Activated T-cell treated with anti-CD3 and anti-CD28 coated beads, Interleukin-2, amount 50 U/mL, for 72 hours (primary cell): ENCODE results near the gene NPC2. TPM values are rescaled to one million over a fixed set of nuclear protein-coding genes. Genes with fewer than 3 reads are reported as not detected.

ENCODE experiments used
- ATAC-seq, 2 donors: fragments of 150-1000 bp; cut with Tn5 transposase; replicated peaks in 1 of 2; 2 replicates each; pipeline ENCODE4 v1.10.0; 2021; ENCODE audit warnings: moderate library complexity in 2 of 2, mild to moderate bottlenecking in 1 of 2
- DNase-seq, 2 donors: peaks; one replicate each; pipeline ENCODE4 v3.0.0; 2021 to 2022; ENCODE audit warnings: mixed read lengths in 1 of 2
- H3K27ac Mint-ChIP-seq: one replicate; pipeline ENCODE4 v1.8.0; 2022; ENCODE audit warnings: mild to moderate bottlenecking, moderate library complexity, mixed read lengths
- H3K27me3 Mint-ChIP-seq: one replicate; pipeline ENCODE4 v1.8.0; 2022; ENCODE audit warnings: low read depth, mixed read lengths
- H3K36me3 Mint-ChIP-seq, 2 donors: one replicate each; pipeline ENCODE4 v1.8.0; 2022; ENCODE audit warnings: mixed read lengths in 2 of 2, mild to moderate bottlenecking in 1 of 2; ENCODE audit not compliant: insufficient read depth in 2 of 2
- H3K4me1 Mint-ChIP-seq: one replicate; pipeline ENCODE4 v1.8.0; 2022; ENCODE audit warnings: low read depth, mixed read lengths
- H3K4me3 Mint-ChIP-seq, 2 donors: one replicate each; pipeline ENCODE4 v1.8.0; 2022; ENCODE audit warnings: mild to moderate bottlenecking in 2 of 2, mixed read lengths in 2 of 2, moderate library complexity in 2 of 2
- H3K9me3 Mint-ChIP-seq, 2 donors: one replicate each; pipeline ENCODE4 v1.8.0; 2022; ENCODE audit warnings: mixed read lengths in 2 of 2
- total RNA-seq, 2 donors: library from RNA; stranded (reverse); gene quantifications; one replicate each; pipeline ENCODE4 v1.2.3, GENCODE V29; 2022

NPC2 gene
- total RNA-seq, 2 donors from 2014 or later, result 27.1 to 35.4 TPM

DNA sequence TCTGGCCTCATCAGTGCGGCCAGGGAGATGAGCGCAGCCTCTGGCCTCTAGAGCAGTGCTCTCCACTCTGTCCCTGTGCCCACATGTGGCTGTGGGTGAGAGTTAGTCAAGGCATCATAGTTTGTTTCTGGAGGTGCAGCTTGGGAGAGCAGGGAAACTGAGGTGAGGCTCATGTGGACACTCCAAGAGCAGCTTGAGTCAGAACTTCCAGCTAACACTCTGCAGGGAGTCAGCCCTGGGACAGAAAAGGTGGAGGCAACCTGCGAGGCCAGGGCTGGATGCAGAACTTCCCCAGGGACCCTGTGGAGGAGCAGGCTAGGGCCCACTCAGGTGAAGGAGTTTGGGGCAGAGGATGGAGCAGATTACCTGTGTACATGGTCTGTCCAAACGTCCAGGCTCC, 11.3 kb upstream of the NPC2 start:
- Mint-ChIP-seq H3K36me3 (no peaks in the 10 kb centered on the region), H3K4me1 (no peaks in the 10 kb centered on the region), H3K4me3 (no peak overlapping the region), H3K27ac (no peak overlapping the region), H3K9me3 (no peaks in the 10 kb centered on the region), H3K27me3 (no peaks in the 10 kb centered on the region)
- DNase-seq (no peak), ATAC-seq (no peak)

GRCh38 chr14:74503938-74504335, 10.8 kb upstream of the NPC2 start:
- Mint-ChIP-seq H3K27me3 (no peaks in the 10 kb centered on the region), H3K9me3 (no peaks in the 10 kb centered on the region), H3K4me3 (no peak overlapping the region), H3K4me1 (no peaks in the 10 kb centered on the region), H3K36me3 (no peaks in the 10 kb centered on the region), H3K27ac (no peak overlapping the region)
- ATAC-seq, result no peak
- no peak for DNase-seq

- ATAC-seq, result no peak
- DNase-seq, result no peak
- Mint-ChIP-seq H3K27ac (no peak overlapping the region), H3K9me3 (no peaks in the 10 kb centered on the region), H3K36me3 (no peaks in the 10 kb centered on the region), H3K4me3 (no peak overlapping the region), H3K4me1 (no peaks in the 10 kb centered on the region), H3K27me3 (no peaks in the 10 kb centered on the region)
These were observed 10.3 kb upstream of the NPC2 start for GRCh38 chr14:74503291-74503937.

DNA sequence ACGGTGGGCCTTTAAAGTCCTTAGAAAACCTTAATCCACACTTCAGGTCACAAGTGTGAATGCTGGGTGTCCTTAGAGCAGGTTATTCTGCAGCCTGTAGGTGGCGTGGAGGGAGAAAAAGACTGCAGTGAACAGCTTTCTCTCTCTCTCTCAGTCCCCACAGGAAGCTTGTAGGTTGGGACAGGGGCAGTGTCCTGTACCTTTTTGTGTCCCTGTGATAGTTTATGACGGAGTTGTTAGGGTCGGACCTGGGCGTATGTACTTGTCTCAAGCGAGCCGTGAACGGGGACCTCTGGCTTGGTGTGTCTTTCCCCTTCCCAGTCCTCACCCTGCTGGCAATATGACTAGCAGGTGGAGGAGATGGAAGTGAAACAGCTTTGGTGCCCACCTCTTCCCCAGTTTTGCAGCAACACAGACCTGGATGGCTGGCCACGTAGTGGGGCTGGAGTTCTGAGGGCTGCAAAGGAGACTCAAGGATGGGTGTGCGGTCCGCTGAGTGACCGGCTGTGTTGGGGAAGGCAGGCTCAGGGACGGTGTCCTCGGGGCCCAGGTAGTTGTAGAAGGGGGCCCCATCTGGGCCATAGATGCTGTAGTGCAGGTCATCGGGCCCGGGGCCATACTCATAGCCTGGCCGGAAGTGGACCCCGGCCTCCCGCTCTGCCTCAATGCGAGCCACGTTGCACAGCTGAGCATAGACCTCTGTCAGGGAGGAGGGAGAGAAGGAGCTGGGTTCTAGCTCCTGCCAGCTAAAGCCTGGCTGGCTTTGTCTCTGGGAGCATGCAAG, 9.3 kb upstream of the NPC2 start:
- no peak overlapping the region for H3K4me3 Mint-ChIP-seq
- H3K27ac Mint-ChIP-seq, result no peak overlapping the region
- DNase-seq (no peak), ATAC-seq (no peak)
- H3K4me1 Mint-ChIP-seq, result no peaks in the 10 kb centered on the region
- no peaks in the 10 kb centered on the region for H3K36me3 Mint-ChIP-seq
- no peaks in the 10 kb centered on the region for H3K9me3 Mint-ChIP-seq
- no peaks in the 10 kb centered on the region for H3K27me3 Mint-ChIP-seq

DNA sequence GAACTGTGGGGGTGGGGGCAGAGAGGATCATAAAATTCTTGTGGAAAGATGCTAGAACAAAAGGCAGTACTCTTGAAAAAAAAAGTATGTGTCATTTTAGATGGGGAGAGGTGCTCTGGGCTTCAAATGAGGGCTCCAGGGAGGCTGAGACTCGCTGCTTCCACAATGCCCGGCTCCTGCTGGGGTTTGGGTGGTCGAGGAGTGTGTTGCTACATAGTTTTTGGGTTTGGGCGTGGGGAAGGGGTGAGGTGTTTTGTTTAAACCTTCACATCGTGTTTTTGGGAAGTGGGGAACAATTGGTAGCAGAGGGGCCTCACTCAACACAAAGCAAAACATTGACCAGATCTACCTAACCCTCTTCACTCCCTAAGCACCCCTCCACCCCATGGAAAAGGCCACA, 8.6 kb upstream of the NPC2 start:
- Mint-ChIP-seq H3K9me3 (no peaks in the 10 kb centered on the region), H3K4me3 (no peak overlapping the region), H3K27me3 (no peaks in the 10 kb centered on the region), H3K4me1 (no peaks in the 10 kb centered on the region), H3K27ac (no peak overlapping the region), H3K36me3 (no peaks in the 10 kb centered on the region)
- no peak for DNase-seq
- no peak for ATAC-seq

- Mint-ChIP-seq H3K9me3 (no peaks in the 10 kb centered on the region), H3K4me3 (no peak overlapping the region), H3K36me3 (no peaks in the 10 kb centered on the region), H3K4me1 (no peaks in the 10 kb centered on the region), H3K27ac (no peak overlapping the region), H3K27me3 (no peaks in the 10 kb centered on the region)
- ATAC-seq, result no peak
- no peak for DNase-seq
These were observed 8.1 kb upstream of the NPC2 start for GRCh38 chr14:74501135-74501614.

DNA sequence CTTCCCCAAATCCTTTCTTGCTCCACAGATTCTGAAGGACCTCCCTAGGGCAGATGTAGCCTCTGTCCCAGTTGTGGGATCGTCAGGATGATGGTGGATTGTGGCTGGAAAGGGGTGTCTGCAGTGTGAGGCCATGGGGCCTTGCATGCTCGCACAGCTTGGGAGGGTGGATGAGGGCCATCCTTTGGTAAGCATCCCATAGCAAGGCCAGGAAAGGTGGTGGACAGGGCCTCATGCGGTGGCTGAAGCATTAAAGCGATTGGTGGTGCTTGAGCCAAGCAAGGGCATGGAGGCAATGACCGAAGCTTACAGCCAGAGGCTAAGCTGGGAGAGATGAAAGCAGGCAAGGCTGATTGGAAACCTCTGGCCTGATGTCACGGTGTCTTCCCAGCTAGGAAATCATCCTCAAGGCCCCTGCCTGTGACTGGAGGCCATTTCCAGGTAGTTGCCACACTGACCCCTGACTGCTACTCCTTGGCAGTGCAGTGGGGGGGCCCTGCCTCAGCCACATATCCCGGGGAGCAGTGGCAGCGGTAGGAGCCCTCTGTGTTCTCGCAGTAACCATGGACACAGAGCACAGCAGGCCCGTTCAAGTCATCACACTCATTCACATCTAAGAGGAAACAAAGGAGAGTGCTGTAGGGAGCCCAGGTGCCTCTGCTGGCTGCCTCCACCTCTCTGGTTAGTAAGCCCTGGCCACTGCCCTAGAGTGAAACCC, 7.5 kb upstream of the NPC2 start:
- H3K27me3 Mint-ChIP-seq, result no peaks in the 10 kb centered on the region
- H3K36me3 Mint-ChIP-seq, result no peaks in the 10 kb centered on the region
- ATAC-seq, result no peak
- H3K9me3 Mint-ChIP-seq, result no peaks in the 10 kb centered on the region
- no peak overlapping the region for H3K4me3 Mint-ChIP-seq
- H3K27ac Mint-ChIP-seq, result no peak overlapping the region
- DNase-seq, result no peak
- peaks cover 2% of the 10 kb centered on the region for H3K4me1 Mint-ChIP-seq

DNA sequence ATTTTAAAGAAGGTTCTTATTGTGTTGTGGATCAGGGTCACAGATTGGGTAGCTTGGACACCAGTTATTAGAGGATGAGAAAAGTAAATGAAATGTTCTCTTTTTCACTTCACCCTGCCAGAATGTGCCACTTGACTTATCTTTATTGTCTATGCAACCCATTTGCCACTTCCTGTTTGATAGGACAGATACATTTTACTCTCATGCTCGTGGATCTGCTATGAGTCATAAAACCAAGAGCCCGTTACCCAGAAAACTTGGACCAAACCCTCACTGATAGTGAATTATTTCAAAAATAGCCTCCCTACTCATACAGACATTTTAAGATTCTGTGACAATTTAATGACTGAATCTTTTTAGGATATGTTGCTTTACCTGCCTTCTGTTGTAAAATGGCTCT, 2.3 kb upstream of the NPC2 start:
- Mint-ChIP-seq H3K9me3 (no peaks in the 10 kb centered on the region), H3K4me3 (no peak overlapping the region)

DNA sequence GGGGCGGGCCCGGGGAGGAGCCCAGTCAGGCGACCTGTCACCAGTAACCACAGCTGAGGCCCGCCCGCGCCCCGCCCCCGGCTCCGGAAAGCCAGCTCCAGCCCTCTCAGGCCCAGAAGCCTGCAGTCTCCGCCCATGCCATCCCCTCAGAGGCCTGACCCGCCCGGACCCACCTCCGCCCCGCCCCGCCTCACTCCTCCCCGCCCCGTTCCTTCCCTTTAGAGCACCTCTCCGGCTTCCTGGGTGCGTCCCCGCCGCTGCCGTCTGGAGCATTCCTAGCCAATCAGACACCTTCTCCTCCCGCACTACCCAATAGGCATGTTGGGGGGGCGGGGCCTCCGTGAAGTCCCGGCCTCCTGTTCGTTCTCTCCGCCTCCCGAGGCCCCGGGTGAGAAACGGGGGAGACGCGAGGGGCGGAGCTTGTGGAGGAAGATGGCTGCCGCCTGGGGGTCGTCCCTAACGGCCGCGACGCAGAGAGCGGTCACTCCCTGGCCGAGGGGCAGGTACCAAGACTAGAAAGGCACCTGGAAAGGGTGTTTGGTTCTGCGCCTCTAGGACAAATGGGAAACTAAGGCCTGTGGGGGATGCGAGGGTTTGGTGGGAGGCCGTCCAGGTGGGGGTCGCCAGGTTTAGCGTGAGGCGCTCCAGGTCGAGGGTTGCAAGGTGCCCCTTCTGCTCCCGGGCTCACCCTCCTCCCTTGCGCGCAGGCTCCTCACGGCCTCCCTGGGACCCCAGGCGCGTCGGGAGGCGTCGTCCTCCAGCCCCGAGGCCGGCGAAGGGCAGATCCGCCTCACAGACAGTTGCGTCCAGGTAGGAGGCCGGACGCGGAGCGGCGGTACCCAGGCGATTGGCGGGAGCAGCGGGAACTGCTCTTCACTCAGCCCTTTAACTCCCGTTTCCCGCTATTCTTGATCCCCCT, 497 bp upstream of the NPC2 start, which contains the start of gene ISCA2:
Gene ISCA2, plus strand, starts transcription at position 423 of the 919 bp plus-strand sequence. Its CDS starts 10 bp downstream, at position 433.
- no peaks in the 10 kb centered on the region for H3K27me3 Mint-ChIP-seq
- peak within 1 kb of the TSS; percentile 36 for H3K27ac Mint-ChIP-seq
- ATAC-seq, result peak; percentile 92 to 94
- H3K9me3 Mint-ChIP-seq, result no peaks in the 10 kb centered on the region
- no peaks in the 10 kb centered on the region for H3K36me3 Mint-ChIP-seq
- peaks cover 24% of the 10 kb centered on the region for H3K4me1 Mint-ChIP-seq
- no peak within 1 kb of the TSS for H3K4me3 Mint-ChIP-seq
- peak; percentile 100 for DNase-seq

More for the DNA sequence above, 2.3 kb upstream of the NPC2 start:
- ATAC-seq (no peak), DNase-seq (no peak)
- H3K27me3 Mint-ChIP-seq, result no peaks in the 10 kb centered on the region
- H3K27ac Mint-ChIP-seq, result peak overlapping the region; percentile 81
- peaks cover 17% of the 10 kb centered on the region for H3K4me1 Mint-ChIP-seq
- H3K36me3 Mint-ChIP-seq, result no peaks in the 10 kb centered on the region

DNA sequence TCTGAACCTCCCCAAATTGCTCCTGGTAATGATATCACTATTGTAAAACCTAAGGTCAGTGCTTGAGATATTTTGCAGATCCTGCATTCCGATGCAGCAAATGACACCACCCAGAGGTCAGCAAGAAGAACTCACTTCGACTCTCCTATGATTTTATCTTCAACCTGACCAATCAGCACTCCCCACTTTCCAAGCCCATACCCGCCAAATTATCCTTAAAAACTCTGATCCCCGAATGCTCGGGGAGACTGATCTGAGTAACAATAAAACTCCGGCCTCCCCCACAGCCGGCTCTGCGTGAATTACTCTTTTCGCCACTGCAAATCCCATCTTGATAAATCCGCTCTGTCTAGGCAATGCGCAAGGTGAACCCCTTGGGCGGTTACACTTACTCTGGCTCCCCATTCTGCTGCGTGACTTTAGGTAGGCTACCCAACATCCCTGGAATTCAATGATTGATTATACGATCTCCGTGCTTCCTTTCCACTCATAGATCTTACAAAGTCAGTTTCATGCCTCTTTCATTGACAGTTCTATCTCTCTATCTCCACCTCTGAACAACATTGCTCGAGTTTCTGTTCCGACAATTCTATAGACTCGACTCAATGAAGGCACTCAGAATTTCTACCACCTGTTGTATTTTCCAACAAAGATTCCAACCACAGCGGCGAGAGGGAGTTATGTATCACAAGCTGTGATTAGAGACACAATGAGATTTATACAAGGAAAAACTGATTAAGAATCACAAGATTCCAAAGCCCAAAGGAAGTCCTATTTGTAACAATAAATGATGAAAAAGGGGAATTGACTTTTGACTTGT, 939 bp downstream of the NPC2 start:
- Mint-ChIP-seq H3K36me3 (no peaks in the 10 kb centered on the region), H3K4me3 (no peak overlapping the region)
- no peak for DNase-seq

DNA sequence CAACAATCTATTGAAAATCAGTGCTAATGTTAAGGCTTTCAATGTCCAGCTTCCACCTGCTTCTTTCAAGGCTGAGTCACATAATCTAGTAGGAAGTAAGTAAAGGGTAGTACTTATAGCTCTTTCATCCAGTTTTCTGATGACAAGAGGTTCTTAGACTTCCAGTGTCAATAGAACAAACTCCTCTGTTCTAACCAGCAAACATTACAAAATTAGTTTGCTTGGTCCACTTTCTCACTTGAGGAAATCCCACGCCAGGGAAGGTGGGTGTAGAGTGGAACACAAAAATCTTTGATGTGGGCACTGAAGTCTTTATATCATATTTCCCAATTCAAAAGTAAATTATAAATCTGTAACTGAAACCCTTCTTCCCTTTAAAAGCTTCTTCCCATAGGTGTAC, 2.6 kb downstream of the NPC2 start:
- DNase-seq (no peak), ATAC-seq (no peak)
- Mint-ChIP-seq H3K27me3 (no peaks in the 10 kb centered on the region), H3K4me3 (no peak overlapping the region), H3K36me3 (no peaks in the 10 kb centered on the region), H3K27ac (no peak overlapping the region), H3K4me1 (peaks cover 26% of the 10 kb centered on the region), H3K9me3 (no peaks in the 10 kb centered on the region)

More for the DNA sequence above, 939 bp downstream of the NPC2 start:
- Mint-ChIP-seq H3K4me1 (peaks cover 28% of the 10 kb centered on the region), H3K27me3 (no peaks in the 10 kb centered on the region), H3K9me3 (no peaks in the 10 kb centered on the region), H3K27ac (no peak overlapping the region)
- no peak for ATAC-seq
